ENCODE data around the gene C1QL2.

C1QL2 gene

DNA sequence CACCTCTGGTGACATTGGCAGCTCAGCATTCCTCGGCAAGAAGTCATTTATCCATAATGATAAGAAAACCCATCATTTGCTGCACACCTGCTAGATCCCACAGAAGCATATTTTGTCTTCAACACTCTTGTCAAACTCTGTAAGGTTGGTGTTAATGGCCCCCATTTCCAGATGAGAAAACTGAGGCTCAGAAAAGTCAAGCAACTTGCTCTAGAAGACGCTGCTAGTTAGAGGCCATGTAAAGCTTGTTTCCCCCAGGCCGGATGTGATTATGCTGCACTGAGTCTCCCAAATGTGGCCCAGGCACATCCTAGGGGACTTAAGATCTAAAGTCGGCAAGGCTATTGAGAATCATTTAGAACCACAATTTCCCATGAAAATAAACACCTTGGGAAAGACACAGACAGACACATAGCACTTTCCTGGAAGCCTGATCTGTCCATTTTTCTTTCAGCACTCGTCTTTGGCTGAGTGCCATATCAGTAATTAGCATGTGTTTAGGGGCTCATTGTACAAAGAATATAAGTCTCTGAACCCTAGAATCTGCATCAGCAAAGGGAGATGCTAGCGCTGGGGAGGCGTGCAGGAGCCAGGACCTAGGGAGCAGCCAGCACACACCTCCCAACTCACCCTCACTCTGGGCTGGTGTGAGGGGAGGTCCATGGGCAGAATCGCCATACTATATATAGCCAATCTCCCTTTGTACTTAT, 39.3 kb downstream of the C1QL2 start:
- no peak for TF ChIP-seq SIN3A (IDR thresholded peaks at IDR 0.05; ENCODE audit: borderline replicate concordance, insufficient read depth, low read length)
- TF ChIP-seq, protein P1, sequence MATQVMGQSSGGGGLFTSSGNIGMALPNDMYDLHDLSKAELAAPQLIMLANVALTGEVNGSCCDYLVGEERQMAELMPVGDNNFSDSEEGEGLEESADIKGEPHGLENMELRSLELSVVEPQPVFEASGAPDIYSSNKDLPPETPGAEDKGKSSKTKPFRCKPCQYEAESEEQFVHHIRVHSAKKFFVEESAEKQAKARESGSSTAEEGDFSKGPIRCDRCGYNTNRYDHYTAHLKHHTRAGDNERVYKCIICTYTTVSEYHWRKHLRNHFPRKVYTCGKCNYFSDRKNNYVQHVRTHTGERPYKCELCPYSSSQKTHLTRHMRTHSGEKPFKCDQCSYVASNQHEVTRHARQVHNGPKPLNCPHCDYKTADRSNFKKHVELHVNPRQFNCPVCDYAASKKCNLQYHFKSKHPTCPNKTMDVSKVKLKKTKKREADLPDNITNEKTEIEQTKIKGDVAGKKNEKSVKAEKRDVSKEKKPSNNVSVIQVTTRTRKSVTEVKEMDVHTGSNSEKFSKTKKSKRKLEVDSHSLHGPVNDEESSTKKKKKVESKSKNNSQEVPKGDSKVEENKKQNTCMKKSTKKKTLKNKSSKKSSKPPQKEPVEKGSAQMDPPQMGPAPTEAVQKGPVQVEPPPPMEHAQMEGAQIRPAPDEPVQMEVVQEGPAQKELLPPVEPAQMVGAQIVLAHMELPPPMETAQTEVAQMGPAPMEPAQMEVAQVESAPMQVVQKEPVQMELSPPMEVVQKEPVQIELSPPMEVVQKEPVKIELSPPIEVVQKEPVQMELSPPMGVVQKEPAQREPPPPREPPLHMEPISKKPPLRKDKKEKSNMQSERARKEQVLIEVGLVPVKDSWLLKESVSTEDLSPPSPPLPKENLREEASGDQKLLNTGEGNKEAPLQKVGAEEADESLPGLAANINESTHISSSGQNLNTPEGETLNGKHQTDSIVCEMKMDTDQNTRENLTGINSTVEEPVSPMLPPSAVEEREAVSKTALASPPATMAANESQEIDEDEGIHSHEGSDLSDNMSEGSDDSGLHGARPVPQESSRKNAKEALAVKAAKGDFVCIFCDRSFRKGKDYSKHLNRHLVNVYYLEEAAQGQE (IDR thresholded peaks at IDR 0.05; ENCODE audit: insufficient read depth in 1 of 2, low read depth in 2 of 2, low read length in 2 of 2) = no peak

GRCh38 chr2:119117891-119118882, 40.4 kb downstream of the C1QL2 start:
- TF ChIP-seq TAF1 (IDR thresholded peaks at IDR 0.05; ENCODE audit: borderline replicate concordance, insufficient read depth, low read length) (no peak), SIN3A (IDR thresholded peaks at IDR 0.05; ENCODE audit: borderline replicate concordance, insufficient read depth, low read length) (no peak), FOXP2 (optimal IDR thresholded peaks at IDR 0.05; ENCODE audit: borderline replicate concordance, extremely low read depth, extremely low read length, insufficient read depth) (no peak), POLR2AphosphoS5 (IDR thresholded peaks at IDR 0.05; ENCODE audit: low read depth, low read length) (no peak)
- TF ChIP-seq, protein P1 (IDR thresholded peaks at IDR 0.05; ENCODE audit: insufficient read depth in 1 of 2, low read depth in 2 of 2, low read length in 2 of 2) = no peak

DNA sequence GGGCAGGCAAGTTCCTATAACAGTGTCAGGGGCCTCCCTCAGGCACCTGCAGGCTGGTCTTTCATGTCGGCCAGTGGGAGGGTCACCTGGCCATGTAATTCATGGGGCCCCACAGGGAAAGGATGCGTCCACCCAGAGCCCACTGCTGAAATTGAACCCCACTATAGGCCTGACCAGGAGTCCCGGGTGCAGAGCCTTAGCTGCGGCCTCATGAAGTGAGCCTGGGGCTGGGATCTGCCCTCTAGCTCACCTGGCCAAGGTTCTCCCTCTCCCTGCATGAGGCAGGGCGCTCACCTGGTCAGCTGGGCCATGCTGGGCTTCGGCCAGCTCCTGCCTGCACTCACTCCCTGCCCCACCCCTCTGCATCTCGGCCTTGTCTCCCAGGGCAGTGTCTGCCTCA, 41.1 kb downstream of the C1QL2 start:
- TF ChIP-seq SIN3A (IDR thresholded peaks at IDR 0.05; ENCODE audit: borderline replicate concordance, insufficient read depth, low read length) (no peak), FOXP2 (optimal IDR thresholded peaks at IDR 0.05; ENCODE audit: borderline replicate concordance, extremely low read depth, extremely low read length, insufficient read depth) (no peak), TAF1 (IDR thresholded peaks at IDR 0.05; ENCODE audit: borderline replicate concordance, insufficient read depth, low read length) (no peak), POLR2AphosphoS5 (IDR thresholded peaks at IDR 0.05; ENCODE audit: low read depth, low read length) (no peak)
- TF ChIP-seq, protein P1 (IDR thresholded peaks at IDR 0.05; ENCODE audit: insufficient read depth in 1 of 2, low read depth in 2 of 2, low read length in 2 of 2) = no peak

GRCh38 chr2:119116411-119117295, 41.9 kb downstream of the C1QL2 start:
- TF ChIP-seq SIN3A (IDR thresholded peaks at IDR 0.05; ENCODE audit: borderline replicate concordance, insufficient read depth, low read length) (no peak), FOXP2 (optimal IDR thresholded peaks at IDR 0.05; ENCODE audit: borderline replicate concordance, extremely low read depth, extremely low read length, insufficient read depth) (no peak), POLR2AphosphoS5 (IDR thresholded peaks at IDR 0.05; ENCODE audit: low read depth, low read length) (no peak), TAF1 (IDR thresholded peaks at IDR 0.05; ENCODE audit: borderline replicate concordance, insufficient read depth, low read length) (no peak)
- TF ChIP-seq, protein P1 (IDR thresholded peaks at IDR 0.05; ENCODE audit: insufficient read depth in 1 of 2, low read depth in 2 of 2, low read length in 2 of 2) = no peak

Data from PFSK-1 (cell line).